Stimulated activated CD8-positive, alpha-beta memory T cell treated with anti-CD3 and anti-CD28 coated beads, Interleukin-15, amount 100 ng/mL, for 1 hour (primary cell): ENCODE measurements around the gene THOC3.
"Not testable (repeated sequence)": the region's sequence is repeated elsewhere in the genome, so short reads cannot be mapped to it uniquely, and the experiment has no call there.

Source experiments
- DNase-seq: peaks from one replicate; pipeline ENCODE4 v3.0.0-alpha.2; 2020; ENCODE audit warnings: low read depth

Gene THOC3

GRCh38 chr5:175940632-175941031 is 27.5 kb downstream of the THOC3 start:
- not testable (repeated sequence) for DNase-seq

GRCh38 chr5:175938489-175938888 is 29.6 kb downstream of the THOC3 start:
- not testable (repeated sequence) for DNase-seq

GRCh38 chr5:175928752-175929151 is 39.4 kb downstream of the THOC3 start:
- DNase-seq, result not testable (repeated sequence)

GRCh38 chr5:175925106-175925505 is 43.0 kb downstream of the THOC3 start:
- not testable (repeated sequence) for DNase-seq

- DNase-seq, result no peak
These were observed 45.8 kb downstream of the THOC3 start for GRCh38 chr5:175922192-175922885.

- DNase-seq, result no peak
These were observed 46.9 kb downstream of the THOC3 start for GRCh38 chr5:175921061-175921730.

- no peak for DNase-seq
These were observed 47.8 kb downstream of the THOC3 start for GRCh38 chr5:175920231-175920811.

GRCh38 chr5:175915066-175916037 is 52.8 kb downstream of the THOC3 start:
- DNase-seq, result not testable (repeated sequence)

GRCh38 chr5:175913835-175914672 is 54.1 kb downstream of the THOC3 start:
- not testable (repeated sequence) for DNase-seq

- not testable (repeated sequence) for DNase-seq
These were observed 58.0 kb downstream of the THOC3 start for GRCh38 chr5:175910072-175910471.
